GM23338 (cell line): ENCODE data around the gene RAB13. TPM values are rescaled to one million over a fixed set of nuclear protein-coding genes. Genes with fewer than 3 reads are reported as not detected.
"Not testable (repeated sequence)": the region's sequence is repeated elsewhere in the genome, so short reads cannot be mapped to it uniquely, and the experiment has no call there.

Experiments
- ATAC-seq: fragments of 200-7000 bp; cut with Tn5 transposase; 3 replicates; pipeline ENCODE4 v1.9.1; 2020
- DNase-seq: peaks from one replicate; pipeline ENCODE4 v3.0.0-alpha.2; 2015; ENCODE audit warnings: low spot score
- H2AFZ ChIP-seq: fragments of 200-600 bp; sonication (generic); 2 replicates; pipeline ENCODE4 v1.8.0; 2016; ENCODE audit warnings: antibody characterized with exemption, mild to moderate bottlenecking, moderate library complexity
- H3F3A ChIP-seq: fragments of 200-600 bp; sonication (generic); replicated peaks from 2 replicates; pipeline ENCODE4 v1.8.0; 2017; ENCODE audit warnings: antibody characterized with exemption, mixed run types, low read depth
- H3K27ac ChIP-seq: fragments of 200-600 bp; sonication (generic); 2 replicates; pipeline ENCODE4 v1.6.1; 2016; ENCODE audit warnings: low read depth
- H3K27me3 ChIP-seq: fragments of 200-600 bp; sonication (generic); 2 replicates; pipeline ENCODE4 v1.8.0; 2016; ENCODE audit warnings: mild to moderate bottlenecking, mixed run types, moderate library complexity; ENCODE audit not compliant: insufficient read depth
- H3K36me3 ChIP-seq: fragments of 200-600 bp; sonication (generic); 2 replicates; pipeline ENCODE4 v1.8.0; 2016; ENCODE audit warnings: mild to moderate bottlenecking; ENCODE audit not compliant: insufficient read depth
- H3K4me1 ChIP-seq: fragments of 200-600 bp; sonication (generic); 2 replicates; pipeline ENCODE4 v1.8.0; 2016; ENCODE audit warnings: mild to moderate bottlenecking, moderate library complexity; ENCODE audit not compliant: insufficient read depth
- H3K4me2 ChIP-seq: fragments of 200-600 bp; sonication (generic); 2 replicates; pipeline ENCODE4 v1.7.1; 2017; ENCODE audit warnings: mixed run types
- H3K4me3 ChIP-seq: fragments of 200-600 bp; sonication (generic); 2 replicates; pipeline ENCODE4 v1.6.1; 2016; ENCODE audit warnings: mixed run types
- H3K79me2 ChIP-seq: fragments of 200-600 bp; sonication (generic); replicated peaks from 2 replicates; pipeline ENCODE4 v1.8.0; 2017; ENCODE audit warnings: mild to moderate bottlenecking; ENCODE audit not compliant: insufficient read depth
- H3K9me2 ChIP-seq: fragments of 200-600 bp; sonication (generic); 2 replicates; pipeline ENCODE4 v1.8.0; 2017; ENCODE audit not compliant: insufficient read depth
- H4K20me1 ChIP-seq: fragments of 200-600 bp; sonication (generic); replicated peaks from 2 replicates; pipeline ENCODE4 v1.8.0; 2017; ENCODE audit warnings: mild to moderate bottlenecking; ENCODE audit not compliant: insufficient read depth
- H3K27ac Mint-ChIP-seq: 2 replicates; pipeline ENCODE4 v1.8.0; 2020; ENCODE audit warnings: inconsistent platforms, mild to moderate bottlenecking, moderate library complexity, mixed read lengths
- H3K27me3 Mint-ChIP-seq: 3 replicates; pipeline ENCODE4 v1.8.0; 2022; ENCODE audit warnings: low read depth, mild to moderate bottlenecking, moderate library complexity, mixed read lengths, inconsistent platforms; ENCODE audit not compliant: insufficient read depth, poor library complexity
- H3K36me3 Mint-ChIP-seq: 3 replicates; pipeline ENCODE4 v1.8.0; 2021; ENCODE audit warnings: low read depth, mild to moderate bottlenecking, inconsistent platforms, moderate library complexity, mixed read lengths
- H3K4me1 Mint-ChIP-seq: 3 replicates; pipeline ENCODE4 v1.8.0; 2020; ENCODE audit warnings: mild to moderate bottlenecking, inconsistent platforms, mixed read lengths
- H3K4me3 Mint-ChIP-seq: 3 replicates; pipeline ENCODE4 v1.8.0; 2021; ENCODE audit warnings: moderate library complexity, mild to moderate bottlenecking, inconsistent platforms, mixed read lengths
- H3K9me3 Mint-ChIP-seq: 3 replicates; pipeline ENCODE4 v1.8.0; 2020; ENCODE audit warnings: moderate library complexity, mild to moderate bottlenecking, inconsistent platforms, mixed read lengths
- CREB1 ChIP-seq: fragments of 250-450 bp; sonication (Bioruptor Pico); IDR thresholded peaks from 2 replicates; pipeline ENCODE4 v1.5.0; 2020; ENCODE audit warnings: low read depth, mild to moderate bottlenecking, moderate library complexity
- EZH2 ChIP-seq: fragments of 200-600 bp; sonication (generic); IDR thresholded peaks from one replicate; pipeline ENCODE4 v1.8.0; 2017; ENCODE audit warnings: antibody characterized with exemption, mild to moderate bottlenecking, low read depth; ENCODE audit not compliant: unreplicated experiment
- NANOG ChIP-seq: IDR thresholded peaks from 2 replicates; pipeline ENCODE4 v1.6.1; 2016; ENCODE audit warnings: antibody characterized with exemption, borderline replicate concordance
- POLR2AphosphoS5 ChIP-seq: IDR thresholded peaks from 2 replicates; pipeline ENCODE4 v1.6.1; 2016; ENCODE audit warnings: antibody characterized with exemption, low read depth
- STAT1 ChIP-seq: IDR thresholded peaks from one replicate; pipeline ENCODE4 v1.6.1; 2016; ENCODE audit warnings: antibody characterized with exemption; ENCODE audit not compliant: unreplicated experiment
- ZNF114 ChIP-seq: fragments of 250-450 bp; sonication (Bioruptor Pico); IDR thresholded peaks from 2 replicates; pipeline ENCODE4 v1.5.0; 2020; ENCODE audit warnings: mild to moderate bottlenecking, moderate library complexity
- ZNF331 ChIP-seq: fragments of 250-450 bp; sonication (Bioruptor Pico); IDR thresholded peaks from 2 replicates; pipeline ENCODE4 v1.5.0; 2020; ENCODE audit warnings: low read depth, mild to moderate bottlenecking, moderate library complexity
- polyA plus RNA-seq: library from polyadenylated mRNA; unstranded; fragments of >200 nt; fragmentation: Nextera tagmentation; extraction: Ambion mirVana; gene quantifications from 2 replicates; pipeline ENCODE4 v1.2.1, GENCODE V29; 2016
- total RNA-seq: library from RNA; depleted of rRNA; stranded (reverse); fragments of >200 nt; shearing (Covaris generic); gene quantifications from 2 replicates; pipeline ENCODE4 v1.2.3, GENCODE V29; 2014
- TF ChIP-seq, protein P1 (sequence below): IDR thresholded peaks from one replicate; pipeline ENCODE4 v1.6.1; 2018; ENCODE audit warnings: antibody characterized with exemption; ENCODE audit not compliant: unreplicated experiment
- TF ChIP-seq, protein P2 (sequence below), 2 experiments: fragments of 200-600 bp in 1 of 2; sonication (generic) in 1 of 2; conservative IDR thresholded peaks; 2 replicates each; pipeline versions ENCODE4 v1.5.1 to v1.6.1; 2016 to 2017; ENCODE audit warnings: antibody characterized with exemption in 2 of 2, low read depth in 2 of 2, mild to moderate bottlenecking in 2 of 2, moderate library complexity in 1 of 2

RAB13 gene
- total and polyA plus RNA-seq, 2 experiments from 2014 or later, result 38.6 to 171 TPM

DNA sequence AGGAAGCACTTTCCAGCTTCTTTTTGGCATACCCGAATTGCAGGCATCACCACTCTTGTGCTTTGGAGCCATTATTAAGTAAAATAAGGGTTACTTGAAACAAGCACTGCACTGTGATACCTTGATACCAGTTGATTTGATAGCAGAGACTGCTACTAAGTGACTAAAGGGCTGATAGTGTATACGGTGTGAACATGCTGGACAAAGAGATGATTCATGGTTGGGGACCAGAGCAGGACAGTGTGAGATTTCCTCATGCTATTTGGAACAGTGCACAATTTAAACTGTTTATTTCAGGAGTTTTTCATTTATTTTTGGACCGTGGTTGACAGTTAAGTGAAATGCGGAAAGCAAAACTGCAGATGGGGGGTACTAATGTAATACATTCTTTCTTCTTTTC lies 14.3 kb upstream of the RAB13 start (continued):
- TF ChIP-seq, protein P1, sequence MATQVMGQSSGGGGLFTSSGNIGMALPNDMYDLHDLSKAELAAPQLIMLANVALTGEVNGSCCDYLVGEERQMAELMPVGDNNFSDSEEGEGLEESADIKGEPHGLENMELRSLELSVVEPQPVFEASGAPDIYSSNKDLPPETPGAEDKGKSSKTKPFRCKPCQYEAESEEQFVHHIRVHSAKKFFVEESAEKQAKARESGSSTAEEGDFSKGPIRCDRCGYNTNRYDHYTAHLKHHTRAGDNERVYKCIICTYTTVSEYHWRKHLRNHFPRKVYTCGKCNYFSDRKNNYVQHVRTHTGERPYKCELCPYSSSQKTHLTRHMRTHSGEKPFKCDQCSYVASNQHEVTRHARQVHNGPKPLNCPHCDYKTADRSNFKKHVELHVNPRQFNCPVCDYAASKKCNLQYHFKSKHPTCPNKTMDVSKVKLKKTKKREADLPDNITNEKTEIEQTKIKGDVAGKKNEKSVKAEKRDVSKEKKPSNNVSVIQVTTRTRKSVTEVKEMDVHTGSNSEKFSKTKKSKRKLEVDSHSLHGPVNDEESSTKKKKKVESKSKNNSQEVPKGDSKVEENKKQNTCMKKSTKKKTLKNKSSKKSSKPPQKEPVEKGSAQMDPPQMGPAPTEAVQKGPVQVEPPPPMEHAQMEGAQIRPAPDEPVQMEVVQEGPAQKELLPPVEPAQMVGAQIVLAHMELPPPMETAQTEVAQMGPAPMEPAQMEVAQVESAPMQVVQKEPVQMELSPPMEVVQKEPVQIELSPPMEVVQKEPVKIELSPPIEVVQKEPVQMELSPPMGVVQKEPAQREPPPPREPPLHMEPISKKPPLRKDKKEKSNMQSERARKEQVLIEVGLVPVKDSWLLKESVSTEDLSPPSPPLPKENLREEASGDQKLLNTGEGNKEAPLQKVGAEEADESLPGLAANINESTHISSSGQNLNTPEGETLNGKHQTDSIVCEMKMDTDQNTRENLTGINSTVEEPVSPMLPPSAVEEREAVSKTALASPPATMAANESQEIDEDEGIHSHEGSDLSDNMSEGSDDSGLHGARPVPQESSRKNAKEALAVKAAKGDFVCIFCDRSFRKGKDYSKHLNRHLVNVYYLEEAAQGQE, result no peak
- no peak for TF ChIP-seq CREB1 (CRISPR knock-in tag)

DNA sequence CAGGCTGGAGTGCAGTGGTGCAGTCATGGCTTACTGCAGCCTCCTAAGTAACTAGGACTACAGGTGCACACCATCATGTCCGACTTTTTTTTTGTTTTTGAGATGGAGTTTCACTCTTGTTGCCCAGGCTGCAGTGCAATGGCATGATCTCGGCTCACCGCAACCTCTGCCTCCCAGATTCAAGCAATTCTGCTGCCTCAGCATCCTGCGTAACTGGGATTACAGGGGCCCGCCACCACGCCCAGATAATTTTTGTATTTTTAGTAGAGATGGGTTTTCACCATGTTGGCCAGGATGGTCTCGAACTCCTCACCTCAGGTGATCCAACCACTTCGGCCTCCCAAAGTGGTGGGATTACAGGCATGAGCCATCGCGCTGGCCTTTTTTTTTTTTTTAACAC lies 10.7 kb upstream of the RAB13 start:
- H3K4me2 ChIP-seq, DNase-seq, H3K9me2 ChIP-seq, H3K4me3 Mint-ChIP-seq, H3K27me3 Mint-ChIP-seq, H3K4me1 Mint-ChIP-seq, H3K27ac Mint-ChIP-seq, ATAC-seq, H3K27me3 ChIP-seq, H3K4me3 ChIP-seq, H3K9me3 Mint-ChIP-seq, H2AFZ ChIP-seq, H3K4me1 ChIP-seq: not testable (repeated sequence)
- peaks cover 17% of the 10 kb centered on the region for H4K20me1 ChIP-seq
- peaks cover 10% of the 10 kb centered on the region for H3K79me2 ChIP-seq
- H3F3A ChIP-seq, result peaks cover 33% of the 10 kb centered on the region
- H3K27ac ChIP-seq, result 0 out of 2 replicates have a peak overlapping the region, but pooled peaks have one; percentile 23
- peaks cover 45% of the 10 kb centered on the region for H3K36me3 Mint-ChIP-seq
- peaks cover 29% of the 10 kb centered on the region for H3K36me3 ChIP-seq

DNA sequence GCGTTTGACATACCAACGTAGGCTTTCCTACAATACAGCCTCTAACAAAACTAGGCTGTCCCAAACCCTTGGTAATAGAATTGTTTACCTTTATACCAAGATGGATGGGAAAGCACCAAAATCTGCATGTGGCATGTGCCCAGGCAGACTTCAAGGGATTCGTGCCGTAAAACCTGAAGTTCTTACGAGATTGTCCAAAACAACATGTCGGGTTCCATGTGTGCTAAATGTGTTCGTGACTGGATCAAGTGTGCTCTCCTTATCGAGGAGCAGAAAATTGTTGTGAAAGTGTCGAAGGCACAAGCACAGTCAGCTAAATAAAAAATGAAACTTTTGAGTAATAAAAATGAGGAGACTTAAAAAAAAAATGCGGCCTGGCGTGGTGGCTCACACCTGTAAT lies 9.5 kb upstream of the RAB13 start:
- Mint-ChIP-seq H3K4me1 (peaks cover 15% of the 10 kb centered on the region), H3K27ac (no peak overlapping the region)
- no peak for ATAC-seq
- TF ChIP-seq POLR2AphosphoS5, result no peak
- no peak for TF ChIP-seq NANOG
- TF ChIP-seq, protein P2, sequence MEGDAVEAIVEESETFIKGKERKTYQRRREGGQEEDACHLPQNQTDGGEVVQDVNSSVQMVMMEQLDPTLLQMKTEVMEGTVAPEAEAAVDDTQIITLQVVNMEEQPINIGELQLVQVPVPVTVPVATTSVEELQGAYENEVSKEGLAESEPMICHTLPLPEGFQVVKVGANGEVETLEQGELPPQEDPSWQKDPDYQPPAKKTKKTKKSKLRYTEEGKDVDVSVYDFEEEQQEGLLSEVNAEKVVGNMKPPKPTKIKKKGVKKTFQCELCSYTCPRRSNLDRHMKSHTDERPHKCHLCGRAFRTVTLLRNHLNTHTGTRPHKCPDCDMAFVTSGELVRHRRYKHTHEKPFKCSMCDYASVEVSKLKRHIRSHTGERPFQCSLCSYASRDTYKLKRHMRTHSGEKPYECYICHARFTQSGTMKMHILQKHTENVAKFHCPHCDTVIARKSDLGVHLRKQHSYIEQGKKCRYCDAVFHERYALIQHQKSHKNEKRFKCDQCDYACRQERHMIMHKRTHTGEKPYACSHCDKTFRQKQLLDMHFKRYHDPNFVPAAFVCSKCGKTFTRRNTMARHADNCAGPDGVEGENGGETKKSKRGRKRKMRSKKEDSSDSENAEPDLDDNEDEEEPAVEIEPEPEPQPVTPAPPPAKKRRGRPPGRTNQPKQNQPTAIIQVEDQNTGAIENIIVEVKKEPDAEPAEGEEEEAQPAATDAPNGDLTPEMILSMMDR (conservative IDR thresholded peaks at IDR 0.05; ENCODE audit: low read depth in 2 of 2), result no peak
- TF ChIP-seq STAT1, result no peak
- TF ChIP-seq EZH2, result no peak
- TF ChIP-seq ZNF114 (CRISPR knock-in tag), result no peak
- TF ChIP-seq ZNF331 (CRISPR knock-in tag), result no peak
- TF ChIP-seq, protein P1, result no peak

More for the DNA sequence above, 9.5 kb upstream of the RAB13 start:
- H3F3A ChIP-seq, result peaks cover 42% of the 10 kb centered on the region
- H3K4me2 ChIP-seq, result no peak overlapping the region
- H3K27ac ChIP-seq, result 0 out of 2 replicates have a peak overlapping the region, but pooled peaks have one; percentile 17
- no peaks in the 10 kb centered on the region for H3K27me3 ChIP-seq
- Mint-ChIP-seq H3K9me3 (peaks cover 8% of the 10 kb centered on the region; the same call in 2 of the 3 replicates), H3K27me3 (peaks cover 17% of the 10 kb centered on the region), H3K4me3 (no peak overlapping the region), H3K36me3 (peaks cover 58% of the 10 kb centered on the region)
- no peaks in the 10 kb centered on the region for H3K9me2 ChIP-seq
- H3K4me1 ChIP-seq, result peaks cover 17% of the 10 kb centered on the region
- H4K20me1 ChIP-seq, result peaks cover 27% of the 10 kb centered on the region
- no peak overlapping the region for H2AFZ ChIP-seq
- no peak for DNase-seq
- no peak overlapping the region for H3K4me3 ChIP-seq
- H3K36me3 ChIP-seq, result peaks cover 38% of the 10 kb centered on the region
- peaks cover 23% of the 10 kb centered on the region for H3K79me2 ChIP-seq
